GM15510 (cell line): ENCODE results near the gene PNISR.

ENCODE experiments used
- POLR2A ChIP-seq: IDR thresholded peaks from 3 replicates; pipeline ENCODE4 v1.6.1; 2011; ENCODE audit warnings: borderline replicate concordance; ENCODE audit not compliant: insufficient read length; ENCODE audit errors: extremely low read depth

Gene PNISR

GRCh38 chr6:99416892-99417767 lies 8.0 kb downstream of the PNISR start:
- TF ChIP-seq POLR2A: no peak

GRCh38 chr6:99416226-99416625 lies 8.9 kb downstream of the PNISR start:
- no peak for TF ChIP-seq POLR2A

- no peak for TF ChIP-seq POLR2A
These were observed 9.7 kb downstream of the PNISR start for GRCh38 chr6:99415446-99415845.

GRCh38 chr6:99412065-99412464 lies 13.0 kb downstream of the PNISR start:
- TF ChIP-seq POLR2A: no peak

GRCh38 chr6:99409672-99410071 lies 15.4 kb downstream of the PNISR start:
- no peak for TF ChIP-seq POLR2A

- no peak for TF ChIP-seq POLR2A
These were observed 18.0 kb downstream of the PNISR start for GRCh38 chr6:99407076-99407475.

GRCh38 chr6:99402448-99402847 lies 22.7 kb downstream of the PNISR start:
- TF ChIP-seq POLR2A: no peak

- no peak for TF ChIP-seq POLR2A
These were observed 27.8 kb downstream of the PNISR start for GRCh38 chr6:99397287-99397686.

GRCh38 chr6:99393698-99394531 lies 31.2 kb downstream of the PNISR start, which contains the start of gene COQ3:
Gene COQ3 (minus strand): TSS chr6:99394195. CDS start chr6:99394179, 16 bp downstream.
- peak; percentile 45 for TF ChIP-seq POLR2A

GRCh38 chr6:99393366-99393697 lies 31.8 kb downstream of the PNISR start:
- no peak for TF ChIP-seq POLR2A

GRCh38 chr6:99390896-99391295 lies 34.2 kb downstream of the PNISR start:
- no peak for TF ChIP-seq POLR2A

- no peak for TF ChIP-seq POLR2A
These were observed 40.6 kb downstream of the PNISR start for GRCh38 chr6:99384507-99384906.

- TF ChIP-seq POLR2A: no peak
These were observed 46.5 kb downstream of the PNISR start for GRCh38 chr6:99378636-99379035.

GRCh38 chr6:99369533-99369932 lies 55.6 kb downstream of the PNISR start:
- TF ChIP-seq POLR2A: no peak

GRCh38 chr6:99366852-99367251 lies 58.3 kb downstream of the PNISR start:
- TF ChIP-seq POLR2A: no peak
